Measurements from ENCODE around the gene KCNT2. TPM values are rescaled to one million over a fixed set of nuclear protein-coding genes. Genes with fewer than 3 reads are reported as not detected.
"Not testable (repeated sequence)": the region's sequence is repeated elsewhere in the genome, so short reads cannot be mapped to it uniquely, and the experiment has no call there.

The KCNT2 gene
- total and polyA plus RNA-seq, 2 donors: 4.7 to 31.2 TPM

DNA sequence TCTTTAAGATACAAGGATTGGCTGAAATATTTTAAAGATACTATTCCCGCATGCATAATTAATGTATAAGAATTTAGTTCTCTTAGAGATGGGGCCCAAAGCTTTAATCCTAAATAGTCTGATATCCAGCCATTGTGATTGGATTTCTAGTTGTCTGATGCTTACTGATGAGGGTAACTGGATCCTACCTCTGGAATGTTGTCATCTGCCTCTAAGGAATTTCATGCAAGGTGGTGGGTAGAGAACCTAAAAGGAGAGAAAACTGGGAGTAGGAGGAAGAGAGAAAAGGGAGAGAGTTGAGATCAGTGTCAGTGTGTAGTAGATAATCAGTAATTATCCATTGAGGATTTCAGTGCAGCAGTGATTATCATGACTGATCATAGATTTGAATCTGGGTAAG lies 295.5 kb downstream of the KCNT2 start:
- no peaks in the 10 kb centered on the region for H3K36me3 ChIP-seq (ENCODE audit: insufficient read depth)
- no peak for DNase-seq (ENCODE audit: extremely low spot score)
- H3K27ac ChIP-seq (ENCODE audit: low read depth): no peak overlapping the region
- 98% methylated on average over 1 of the region's 1 CpG for WGBS
- H3K4me3 ChIP-seq (ENCODE audit: low read depth, low read length): no peak overlapping the region
- H3K4me1 ChIP-seq (ENCODE audit: insufficient read depth): no peaks in the 10 kb centered on the region

DNA sequence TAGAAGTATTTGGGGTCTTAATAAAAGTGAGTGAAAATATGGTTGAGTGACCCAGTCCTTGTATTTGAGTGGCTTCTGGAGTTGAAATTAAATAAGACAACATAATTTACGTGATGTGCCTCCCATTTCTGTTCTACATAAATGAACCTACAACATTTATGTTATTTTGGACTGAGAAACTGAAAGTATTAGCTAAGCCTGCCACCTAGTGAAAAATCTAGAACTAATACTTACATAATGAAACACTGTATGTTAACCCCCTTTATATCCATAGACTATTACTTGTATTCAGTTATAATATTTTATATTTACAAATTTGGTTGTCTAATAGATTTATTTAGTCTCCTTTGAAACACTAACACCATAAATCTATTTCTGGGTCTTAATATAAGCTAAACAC lies 298.9 kb downstream of the KCNT2 start:
- Histone ChIP-seq H3K36me3 (ENCODE audit: insufficient read depth) (no peaks in the 10 kb centered on the region), H3K27ac (ENCODE audit: low read depth) (no peak overlapping the region), H3K4me1 (ENCODE audit: insufficient read depth) (no peaks in the 10 kb centered on the region), H3K4me3 (ENCODE audit: low read depth, low read length) (no peak overlapping the region)
- DNase-seq (ENCODE audit: extremely low spot score): no peak
- WGBS: 49% methylated on average over 1 of the region's 1 CpG

DNA sequence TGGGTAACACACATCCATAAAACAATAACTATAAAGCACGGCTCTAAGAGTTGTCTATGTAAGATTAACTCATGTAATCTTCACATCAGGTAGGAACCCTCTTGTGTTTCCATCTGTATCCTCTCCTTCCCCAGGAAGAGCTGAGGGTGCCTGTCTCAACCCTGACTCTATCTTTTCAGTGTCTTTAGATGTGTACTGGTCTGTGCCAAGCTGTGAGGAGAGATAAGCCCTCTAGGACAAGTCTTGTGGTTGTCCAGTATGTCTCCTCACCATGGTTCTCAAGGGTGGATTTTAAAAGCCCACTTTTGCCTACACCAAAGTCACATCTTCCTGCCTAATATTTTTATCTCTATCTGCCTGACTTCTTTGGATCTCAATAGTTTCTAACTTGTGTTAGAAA lies 300.1 kb downstream of the KCNT2 start:
- H3K4me3 ChIP-seq (ENCODE audit: low read depth, low read length): no peak overlapping the region
- H3K4me1 ChIP-seq (ENCODE audit: insufficient read depth): no peaks in the 10 kb centered on the region
- DNase-seq (ENCODE audit: extremely low spot score): no peak
- no peak overlapping the region for H3K27ac ChIP-seq (ENCODE audit: low read depth)
- H3K36me3 ChIP-seq (ENCODE audit: insufficient read depth): no peaks in the 10 kb centered on the region
- WGBS: 93% methylated on average over 1 of the region's 1 CpG

DNA sequence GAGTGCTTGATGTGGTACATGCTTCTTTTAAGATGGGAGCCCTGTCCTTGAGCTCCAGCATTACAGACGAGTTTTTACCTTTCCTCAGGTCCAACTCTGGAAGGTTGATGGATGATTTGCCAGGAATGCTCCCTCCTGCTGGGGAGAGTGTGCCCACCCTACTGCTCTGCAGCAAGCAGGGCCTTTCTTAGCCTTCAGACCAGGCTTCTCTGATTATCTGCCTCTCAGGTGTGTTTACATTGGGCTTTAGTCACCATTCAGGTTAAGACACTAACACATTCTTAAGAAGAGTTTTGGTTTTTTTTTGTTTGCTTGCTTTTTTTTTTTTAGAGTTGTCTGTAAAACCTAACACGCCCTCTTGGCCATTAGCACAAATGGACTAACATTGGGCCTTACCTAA lies 301.8 kb downstream of the KCNT2 start:
- DNase-seq (ENCODE audit: extremely low spot score): no peak
- Histone ChIP-seq H3K36me3 (ENCODE audit: insufficient read depth) (no peaks in the 10 kb centered on the region), H3K4me1 (ENCODE audit: insufficient read depth) (no peaks in the 10 kb centered on the region), H3K27ac (ENCODE audit: low read depth) (no peak overlapping the region), H3K4me3 (ENCODE audit: low read depth, low read length) (no peak overlapping the region)
- WGBS: 77% methylated on average over 2 of the region's 2 CpGs

DNA sequence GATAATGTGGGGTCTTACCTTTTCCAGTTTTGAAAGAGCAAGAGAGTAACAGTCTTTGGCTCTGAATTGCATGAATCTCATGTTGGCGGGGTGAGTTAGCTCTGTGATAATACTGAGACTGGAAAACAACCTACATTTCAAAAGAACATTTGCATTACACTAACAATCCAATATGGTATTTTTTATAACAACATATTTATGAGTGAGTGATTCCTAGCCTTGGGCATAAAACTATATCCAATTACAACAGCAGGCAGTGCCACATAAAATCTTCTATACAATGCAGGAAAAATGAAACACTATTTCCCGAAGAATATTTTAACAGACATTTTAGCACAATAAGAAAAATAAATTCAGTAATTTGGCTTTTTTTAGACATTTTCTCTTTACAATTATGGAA lies 303.0 kb downstream of the KCNT2 start:
- Histone ChIP-seq H3K4me1 (ENCODE audit: insufficient read depth) (no peaks in the 10 kb centered on the region), H3K27ac (ENCODE audit: low read depth) (no peak overlapping the region), H3K4me3 (ENCODE audit: low read depth, low read length) (no peak overlapping the region), H3K36me3 (ENCODE audit: insufficient read depth) (no peaks in the 10 kb centered on the region)
- WGBS: 94% methylated on average over 2 of the region's 2 CpGs
- no peak for DNase-seq (ENCODE audit: extremely low spot score)

DNA sequence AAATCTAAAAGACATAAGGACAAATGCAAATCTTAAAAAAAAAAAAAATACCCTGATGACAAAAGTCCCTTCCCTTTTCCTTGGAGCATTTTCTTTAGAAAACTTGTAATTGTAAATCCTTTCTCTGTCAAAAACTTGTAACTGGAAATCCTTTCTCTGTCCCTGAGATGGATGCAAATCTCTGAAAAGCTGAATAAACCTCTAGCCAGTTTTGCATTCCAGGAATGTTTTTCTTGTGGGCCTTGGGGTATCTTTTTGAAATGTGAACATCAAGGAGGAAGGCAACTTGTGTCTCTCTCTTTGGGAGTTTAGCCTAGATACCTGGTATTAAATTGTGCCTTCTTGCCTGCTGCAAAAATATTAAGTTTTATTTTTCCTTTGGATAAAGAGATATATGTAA lies 305.3 kb downstream of the KCNT2 start:
- no peak overlapping the region for H3K27ac ChIP-seq (ENCODE audit: low read depth)
- H3K4me3 ChIP-seq (ENCODE audit: low read depth, low read length): no peak overlapping the region
- no peak for DNase-seq (ENCODE audit: extremely low spot score)
- no peaks in the 10 kb centered on the region for H3K36me3 ChIP-seq (ENCODE audit: insufficient read depth)
- no peaks in the 10 kb centered on the region for H3K4me1 ChIP-seq (ENCODE audit: insufficient read depth)

DNA sequence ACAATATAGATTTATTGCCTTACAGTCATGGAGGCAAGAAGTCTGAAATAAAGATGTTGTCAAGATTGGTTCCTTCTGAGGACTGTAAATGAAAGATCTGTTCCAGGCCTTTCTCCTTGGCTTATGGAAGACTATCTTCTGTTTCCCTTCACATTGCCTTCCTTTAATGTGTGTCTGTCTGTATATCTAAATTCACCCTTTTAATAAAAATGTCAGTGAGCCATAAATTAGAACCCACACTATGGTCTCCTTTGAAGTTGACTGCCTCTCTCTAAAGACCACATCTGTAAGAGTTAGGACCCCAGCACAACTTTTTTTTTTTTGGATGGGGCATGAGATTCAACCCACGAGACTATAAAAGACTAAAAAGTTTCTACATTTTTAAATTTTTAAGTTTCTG lies 305.8 kb downstream of the KCNT2 start:
- WGBS: 97% methylated on average over 1 of the region's 1 CpG

DNA sequence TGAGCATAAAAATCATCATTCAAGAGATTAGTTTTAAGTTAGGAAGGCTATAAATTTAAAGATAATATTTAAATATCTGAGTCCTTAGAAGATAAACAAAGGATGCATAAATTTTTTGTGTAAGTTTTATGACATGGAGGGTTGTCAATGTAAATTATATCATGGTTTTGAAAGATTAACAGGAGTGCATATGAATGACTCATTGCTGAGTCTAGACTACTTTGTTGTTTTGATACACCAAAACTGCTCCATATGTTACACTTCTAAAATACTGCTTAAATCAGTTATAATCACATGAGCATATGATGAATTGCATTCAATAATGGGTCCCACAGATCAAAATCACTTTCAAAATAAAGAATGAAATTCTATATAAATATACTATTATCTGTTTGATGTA lies 312.5 kb downstream of the KCNT2 start:
- no peak overlapping the region for H3K4me3 ChIP-seq (ENCODE audit: low read depth, low read length)
- no peaks in the 10 kb centered on the region for H3K36me3 ChIP-seq (ENCODE audit: insufficient read depth)
- H3K4me1 ChIP-seq (ENCODE audit: insufficient read depth): no peaks in the 10 kb centered on the region
- no peak overlapping the region for H3K27ac ChIP-seq (ENCODE audit: low read depth)
- DNase-seq (ENCODE audit: extremely low spot score): no peak

More for the DNA sequence above, 305.8 kb downstream of the KCNT2 start:
- no peaks in the 10 kb centered on the region for H3K36me3 ChIP-seq (ENCODE audit: insufficient read depth)
- DNase-seq (ENCODE audit: extremely low spot score): no peak
- H3K4me3 ChIP-seq (ENCODE audit: low read depth, low read length): no peak overlapping the region
- H3K27ac ChIP-seq (ENCODE audit: low read depth): no peak overlapping the region
- no peaks in the 10 kb centered on the region for H3K4me1 ChIP-seq (ENCODE audit: insufficient read depth)

DNA sequence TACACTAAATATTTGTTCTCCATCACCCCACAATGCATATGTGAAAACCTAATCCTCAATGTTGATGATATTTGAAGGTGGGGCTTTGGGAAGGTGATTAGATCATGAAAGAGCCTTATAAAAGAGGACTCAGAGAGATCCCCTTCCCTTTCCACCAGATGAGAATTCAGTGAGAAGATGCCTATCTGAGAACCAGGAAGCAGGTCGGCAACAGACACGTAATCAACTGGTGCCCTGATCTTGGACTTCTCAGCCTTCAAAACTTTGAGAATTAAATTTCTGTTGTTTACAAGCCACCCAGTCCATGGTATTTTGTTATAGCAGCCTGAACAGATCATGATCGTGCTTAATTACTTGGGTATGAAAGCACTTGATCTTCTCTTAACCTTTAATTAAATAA lies 329.4 kb downstream of the KCNT2 start:
- DNase-seq (ENCODE audit: extremely low spot score): no peak
- Histone ChIP-seq H3K4me1 (ENCODE audit: insufficient read depth) (no peaks in the 10 kb centered on the region), H3K4me3 (ENCODE audit: low read depth, low read length) (no peak overlapping the region), H3K27ac (ENCODE audit: low read depth) (no peak overlapping the region), H3K36me3 (ENCODE audit: insufficient read depth) (peaks cover 1% of the 10 kb centered on the region)
- 89% methylated on average over 3 of the region's 3 CpGs for WGBS

DNA sequence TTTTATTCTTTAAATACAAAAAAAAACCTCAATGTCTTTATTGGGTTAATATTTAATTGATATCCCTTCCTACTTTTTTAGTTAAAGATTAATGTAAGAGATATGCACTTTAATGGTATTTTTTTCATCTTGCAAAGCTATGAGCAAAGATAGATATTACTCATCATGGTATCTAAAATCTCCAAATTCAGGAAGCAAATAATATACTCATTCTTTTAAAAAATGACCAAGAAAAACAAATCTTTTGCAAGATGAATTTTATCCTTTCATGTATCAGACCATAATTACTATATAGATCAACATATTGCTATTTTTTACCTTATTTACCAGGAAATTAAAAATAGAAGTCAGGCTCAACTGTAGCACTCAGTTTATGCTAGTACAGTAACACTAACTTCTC lies 330.4 kb downstream of the KCNT2 start:
- no peak for DNase-seq (ENCODE audit: extremely low spot score)
- H3K27ac ChIP-seq (ENCODE audit: low read depth): no peak overlapping the region
- H3K4me3 ChIP-seq (ENCODE audit: low read depth, low read length): no peak overlapping the region
- no peaks in the 10 kb centered on the region for H3K4me1 ChIP-seq (ENCODE audit: insufficient read depth)
- H3K36me3 ChIP-seq (ENCODE audit: insufficient read depth): peaks cover 1% of the 10 kb centered on the region

DNA sequence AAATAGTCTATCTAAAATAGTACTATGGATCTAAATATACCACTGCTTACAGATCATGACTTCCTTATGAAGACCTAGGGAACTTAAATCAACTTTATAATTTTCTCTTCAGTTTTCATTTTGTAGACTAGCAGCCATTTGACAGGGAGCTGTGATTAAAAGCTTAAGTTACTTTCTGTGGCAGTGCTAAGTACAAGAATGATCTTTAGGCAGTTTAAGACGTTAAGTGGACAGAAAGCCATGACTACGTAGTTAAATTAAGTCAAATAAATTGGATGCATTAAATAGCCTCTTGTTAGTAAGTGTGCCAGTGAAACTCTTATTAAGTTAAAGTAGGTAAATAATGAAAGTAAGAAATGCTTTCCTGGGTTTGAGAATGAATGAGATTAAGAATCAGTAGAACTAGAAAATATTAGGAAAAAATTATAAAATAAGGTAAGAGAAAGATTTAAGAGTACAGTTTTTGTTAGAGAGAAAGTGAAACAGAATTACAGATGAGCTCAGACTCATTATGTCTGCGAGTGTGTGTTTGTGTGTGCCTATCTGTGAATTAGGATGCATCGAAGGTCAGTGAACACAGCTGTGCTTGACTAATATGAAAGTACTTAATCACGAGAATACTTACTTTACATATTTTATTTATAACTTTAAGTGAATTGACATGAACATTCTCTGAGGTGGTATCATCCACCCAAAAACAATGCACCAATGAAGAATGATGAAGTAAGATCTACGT lies 336.9 kb downstream of the KCNT2 start:
- H3K27ac ChIP-seq (ENCODE audit: low read depth): no peak overlapping the region
- DNase-seq (ENCODE audit: extremely low spot score): no peak
- WGBS: 72% methylated on average over 6 of the region's 6 CpGs
- H3K4me1 ChIP-seq (ENCODE audit: insufficient read depth): no peaks in the 10 kb centered on the region
- H3K4me3 ChIP-seq (ENCODE audit: low read depth, low read length): no peak overlapping the region
- H3K36me3 ChIP-seq (ENCODE audit: insufficient read depth): no peaks in the 10 kb centered on the region

DNA sequence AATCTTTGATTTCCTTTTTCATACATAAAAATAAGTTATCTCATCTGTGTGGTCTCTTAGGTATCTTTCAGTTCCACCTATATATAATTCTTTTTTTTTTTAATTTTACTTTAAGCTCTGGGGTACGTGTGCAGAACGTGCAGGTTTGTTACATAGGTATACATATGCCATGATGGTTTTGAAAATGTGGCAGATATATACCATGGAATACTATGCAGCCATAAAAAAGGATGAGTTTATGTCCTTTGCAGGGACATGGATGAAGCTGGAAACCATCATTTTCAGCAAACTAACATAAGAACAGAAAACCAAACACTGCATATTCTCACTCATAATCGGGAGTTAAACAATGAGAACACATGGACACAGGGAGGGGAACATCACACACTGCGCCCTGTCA lies 345.2 kb downstream of the KCNT2 start:
- H3K4me3 ChIP-seq (ENCODE audit: low read depth, low read length); DNase-seq (ENCODE audit: extremely low spot score); H3K27ac ChIP-seq (ENCODE audit: low read depth); H3K4me1 ChIP-seq (ENCODE audit: insufficient read depth); H3K36me3 ChIP-seq (ENCODE audit: insufficient read depth): not testable (repeated sequence)
- WGBS: 93% methylated on average over 4 of the region's 4 CpGs

DNA sequence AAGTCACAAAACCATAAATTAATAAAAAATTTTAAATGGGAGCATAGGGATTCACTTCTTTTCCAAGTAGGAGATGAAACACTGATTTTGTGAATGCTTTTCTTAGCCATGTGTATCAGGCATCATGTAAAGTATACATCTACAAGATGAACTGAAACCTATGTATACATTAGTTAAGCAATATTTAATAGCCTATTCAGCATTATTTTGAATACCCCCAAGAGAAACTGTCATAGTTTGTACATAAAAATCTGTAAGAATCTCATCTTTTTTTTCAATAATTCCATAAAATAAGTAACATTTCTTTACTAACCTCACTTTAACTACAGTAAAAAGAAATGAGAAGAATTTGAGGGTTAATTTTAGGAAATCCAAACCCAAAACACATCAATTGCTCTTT lies 348.0 kb downstream of the KCNT2 start:
- DNase-seq (ENCODE audit: extremely low spot score): no peak
- H3K4me3 ChIP-seq (ENCODE audit: low read depth, low read length): no peak overlapping the region
- no peak overlapping the region for H3K27ac ChIP-seq (ENCODE audit: low read depth)
- H3K36me3 ChIP-seq (ENCODE audit: insufficient read depth): no peaks in the 10 kb centered on the region
- H3K4me1 ChIP-seq (ENCODE audit: insufficient read depth): no peaks in the 10 kb centered on the region

DNA sequence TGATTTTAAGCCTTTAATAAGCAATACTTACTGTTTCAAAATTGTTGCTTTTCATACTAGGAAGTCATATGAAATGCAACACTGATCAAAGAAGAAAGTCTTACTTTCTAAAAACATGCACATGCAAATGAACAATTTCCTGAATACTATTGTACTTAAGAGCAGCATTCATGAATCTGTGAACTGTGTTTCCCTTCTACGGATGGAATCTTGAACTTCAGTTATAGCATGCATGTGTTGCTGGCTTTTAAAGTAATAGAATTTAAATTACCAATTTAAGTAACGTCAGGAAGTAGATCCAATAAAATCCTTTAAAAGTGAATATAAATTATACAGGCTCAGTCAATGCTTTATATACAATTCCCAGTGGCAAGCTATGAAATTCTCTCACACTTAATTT lies 348.9 kb downstream of the KCNT2 start:
- no peak overlapping the region for H3K27ac ChIP-seq (ENCODE audit: low read depth)
- 48% methylated on average over 2 of the region's 2 CpGs for WGBS
- no peak overlapping the region for H3K4me3 ChIP-seq (ENCODE audit: low read depth, low read length)
- H3K4me1 ChIP-seq (ENCODE audit: insufficient read depth): no peaks in the 10 kb centered on the region
- DNase-seq (ENCODE audit: extremely low spot score): no peak
- H3K36me3 ChIP-seq (ENCODE audit: insufficient read depth): no peaks in the 10 kb centered on the region

DNA sequence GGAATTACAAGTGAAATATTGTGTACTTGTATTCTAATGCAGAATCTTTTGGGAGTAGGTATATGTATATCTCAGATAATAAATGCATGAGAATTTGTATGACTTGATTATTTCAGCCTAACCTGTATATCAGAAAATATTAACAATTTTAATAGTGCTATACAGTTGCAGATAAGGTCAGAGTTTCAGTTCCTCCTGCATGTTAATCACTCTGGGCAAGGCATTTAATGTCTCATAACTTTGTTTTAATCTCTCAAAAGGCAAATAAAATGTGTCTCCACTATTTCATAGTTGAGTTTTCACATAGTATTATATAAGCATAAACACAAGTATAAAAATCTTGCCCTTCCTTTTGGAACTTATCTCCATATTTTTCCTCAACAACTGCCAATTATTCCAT lies 352.5 kb downstream of the KCNT2 start:
- no peaks in the 10 kb centered on the region for H3K36me3 ChIP-seq (ENCODE audit: insufficient read depth)
- no peaks in the 10 kb centered on the region for H3K4me1 ChIP-seq (ENCODE audit: insufficient read depth)
- DNase-seq (ENCODE audit: extremely low spot score): no peak
- H3K4me3 ChIP-seq (ENCODE audit: low read depth, low read length): no peak overlapping the region
- H3K27ac ChIP-seq (ENCODE audit: low read depth): no peak overlapping the region

All from urinary bladder (tissue), 4 donors.